ENCODE measurements around the gene RBM6.

RBM6 gene

DNA sequence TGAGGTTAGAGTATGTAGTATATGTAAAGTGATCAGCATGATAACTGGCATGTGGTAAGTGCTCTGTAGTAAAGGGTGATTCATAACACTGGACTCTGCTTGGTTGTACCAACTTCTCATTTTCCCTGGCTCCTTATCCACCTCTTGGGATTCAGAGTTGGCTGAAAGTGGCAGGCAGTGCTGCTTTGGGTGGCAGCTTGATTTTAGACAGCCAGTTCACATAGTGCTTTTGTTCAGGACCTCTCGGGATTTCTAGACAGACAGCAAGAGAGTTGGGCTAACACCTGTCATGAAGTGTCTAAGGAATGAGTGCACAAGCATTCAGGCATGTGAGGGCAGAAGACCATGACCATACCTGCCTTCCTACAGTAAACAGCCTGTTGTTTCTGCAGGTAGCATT, 69.0 kb downstream of the RBM6 start:
- Histone ChIP-seq H3K4me3 (ENCODE audit: low read length) (no peak overlapping the region), H2AFZ (ENCODE audit: low read length) (no peak overlapping the region), H3K4me1 (ENCODE audit: low read length) (no peaks in the 10 kb centered on the region), H3K9ac (ENCODE audit: low read length) (no peak overlapping the region), H3K27me3 (replicated peaks; ENCODE audit: insufficient read depth, low read length) (no peaks in the 10 kb centered on the region), H3K9me3 (replicated peaks; ENCODE audit: insufficient read depth, low read length) (no peaks in the 10 kb centered on the region), H3K27ac (ENCODE audit: low read length) (no peak overlapping the region), H3K79me2 (ENCODE audit: low read length) (0 out of 2 replicates have a peak, but pooled peaks cover under 1% of the 10 kb centered on the region), H3K36me3 (replicated peaks; ENCODE audit: insufficient read depth, low read length) (0 out of 2 replicates have a peak, but pooled peaks cover 3% of the 10 kb centered on the region), H4K20me1 (ENCODE audit: insufficient read depth, low read length) (no peaks in the 10 kb centered on the region), H3K4me2 (ENCODE audit: low read depth, low read length) (no peak overlapping the region), H3F3A (ENCODE audit: insufficient read depth, low read length) (no peaks in the 10 kb centered on the region; the same call in 1 of the 2 replicates), H3K9me2 (replicated peaks; ENCODE audit: insufficient read depth, low read length) (no peaks in the 10 kb centered on the region)
- TF ChIP-seq EZH2phosphoT487 (IDR thresholded peaks at IDR 0.05; ENCODE audit: low read length) (no peak), EZH2 (optimal IDR thresholded peaks at IDR 0.05; ENCODE audit: low read depth, low read length) (no peak)
- TF ChIP-seq, protein P1, sequence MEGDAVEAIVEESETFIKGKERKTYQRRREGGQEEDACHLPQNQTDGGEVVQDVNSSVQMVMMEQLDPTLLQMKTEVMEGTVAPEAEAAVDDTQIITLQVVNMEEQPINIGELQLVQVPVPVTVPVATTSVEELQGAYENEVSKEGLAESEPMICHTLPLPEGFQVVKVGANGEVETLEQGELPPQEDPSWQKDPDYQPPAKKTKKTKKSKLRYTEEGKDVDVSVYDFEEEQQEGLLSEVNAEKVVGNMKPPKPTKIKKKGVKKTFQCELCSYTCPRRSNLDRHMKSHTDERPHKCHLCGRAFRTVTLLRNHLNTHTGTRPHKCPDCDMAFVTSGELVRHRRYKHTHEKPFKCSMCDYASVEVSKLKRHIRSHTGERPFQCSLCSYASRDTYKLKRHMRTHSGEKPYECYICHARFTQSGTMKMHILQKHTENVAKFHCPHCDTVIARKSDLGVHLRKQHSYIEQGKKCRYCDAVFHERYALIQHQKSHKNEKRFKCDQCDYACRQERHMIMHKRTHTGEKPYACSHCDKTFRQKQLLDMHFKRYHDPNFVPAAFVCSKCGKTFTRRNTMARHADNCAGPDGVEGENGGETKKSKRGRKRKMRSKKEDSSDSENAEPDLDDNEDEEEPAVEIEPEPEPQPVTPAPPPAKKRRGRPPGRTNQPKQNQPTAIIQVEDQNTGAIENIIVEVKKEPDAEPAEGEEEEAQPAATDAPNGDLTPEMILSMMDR (IDR thresholded peaks at IDR 0.05; ENCODE audit: low read length), result no peak
- no peak for DNase-seq

DNA sequence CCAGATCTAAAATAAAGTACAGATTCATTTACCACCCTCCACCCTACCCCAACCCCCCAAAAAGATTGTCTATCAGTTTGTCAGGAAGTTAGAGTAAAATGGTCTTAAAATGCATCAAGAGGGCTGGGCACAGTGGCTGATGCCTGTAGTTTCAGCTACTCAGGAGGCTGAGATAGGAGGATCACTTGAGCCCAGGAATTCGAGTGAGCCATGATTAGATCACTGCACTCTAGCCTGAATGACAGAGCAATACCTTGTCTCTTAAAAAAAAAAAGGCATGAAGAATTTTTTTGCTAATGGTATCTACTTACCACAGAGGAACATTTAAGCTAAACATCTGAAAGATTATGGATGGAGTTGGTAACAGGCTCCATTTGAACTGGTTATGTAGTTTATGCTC, 71.0 kb downstream of the RBM6 start:
- Histone ChIP-seq H3K36me3 (replicated peaks; ENCODE audit: insufficient read depth, low read length) (0 out of 2 replicates have a peak, but pooled peaks cover 3% of the 10 kb centered on the region), H3K27ac (ENCODE audit: low read length) (no peak overlapping the region), H4K20me1 (ENCODE audit: insufficient read depth, low read length) (no peaks in the 10 kb centered on the region), H2AFZ (ENCODE audit: low read length) (no peak overlapping the region), H3K4me2 (ENCODE audit: low read depth, low read length) (no peak overlapping the region), H3K79me2 (ENCODE audit: low read length) (0 out of 2 replicates have a peak, but pooled peaks cover under 1% of the 10 kb centered on the region), H3K9ac (ENCODE audit: low read length) (no peak overlapping the region), H3K4me3 (ENCODE audit: low read length) (no peak overlapping the region), H3K9me2 (replicated peaks; ENCODE audit: insufficient read depth, low read length) (no peaks in the 10 kb centered on the region), H3K4me1 (ENCODE audit: low read length) (no peaks in the 10 kb centered on the region), H3F3A (ENCODE audit: insufficient read depth, low read length) (no peaks in the 10 kb centered on the region; the same call in 1 of the 2 replicates), H3K27me3 (replicated peaks; ENCODE audit: insufficient read depth, low read length) (no peaks in the 10 kb centered on the region), H3K9me3 (replicated peaks; ENCODE audit: insufficient read depth, low read length) (no peaks in the 10 kb centered on the region)
- DNase-seq, result no peak
- TF ChIP-seq EZH2 (optimal IDR thresholded peaks at IDR 0.05; ENCODE audit: low read depth, low read length) (no peak), EZH2phosphoT487 (IDR thresholded peaks at IDR 0.05; ENCODE audit: low read length) (no peak)
- TF ChIP-seq, protein P1 (IDR thresholded peaks at IDR 0.05; ENCODE audit: low read length), result no peak

DNA sequence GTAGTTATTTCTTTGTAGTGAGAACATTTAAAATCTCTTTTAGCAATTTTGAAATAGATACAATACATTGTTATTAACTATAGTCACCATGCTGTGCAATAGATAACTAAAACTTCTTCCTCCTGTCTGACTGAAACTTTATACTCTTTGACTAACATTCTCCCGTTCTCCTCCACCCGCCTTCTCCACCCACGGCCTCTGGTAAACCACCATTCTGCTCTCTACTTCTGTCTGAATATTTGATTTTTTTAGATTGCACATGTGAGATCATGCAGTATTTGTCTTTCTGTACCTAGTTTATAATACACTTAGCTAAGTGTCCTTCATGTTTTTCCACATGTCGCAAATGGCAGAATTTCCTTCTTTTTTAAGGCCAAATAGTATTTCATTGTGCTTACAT, 76.0 kb downstream of the RBM6 start:
- H3K27ac ChIP-seq (ENCODE audit: low read length), result no peak overlapping the region
- H3K4me3 ChIP-seq (ENCODE audit: low read length), result no peak overlapping the region
- no peaks in the 10 kb centered on the region for H3K36me3 ChIP-seq (replicated peaks; ENCODE audit: insufficient read depth, low read length)
- H3K9me2 ChIP-seq (replicated peaks; ENCODE audit: insufficient read depth, low read length), result no peaks in the 10 kb centered on the region
- no peak for TF ChIP-seq EZH2 (optimal IDR thresholded peaks at IDR 0.05; ENCODE audit: low read depth, low read length)
- TF ChIP-seq EZH2phosphoT487 (IDR thresholded peaks at IDR 0.05; ENCODE audit: low read length), result no peak
- TF ChIP-seq, protein P1 (IDR thresholded peaks at IDR 0.05; ENCODE audit: low read length), result no peak
- H3K27me3 ChIP-seq (replicated peaks; ENCODE audit: insufficient read depth, low read length), result no peaks in the 10 kb centered on the region
- no peak overlapping the region for H3K9ac ChIP-seq (ENCODE audit: low read length)
- peaks cover 4% of the 10 kb centered on the region; the same call in 1 of the 2 replicates for H3K79me2 ChIP-seq (ENCODE audit: low read length)
- 0 out of 2 replicates have a peak, but pooled peaks cover 4% of the 10 kb centered on the region for H4K20me1 ChIP-seq (ENCODE audit: insufficient read depth, low read length)
- no peaks in the 10 kb centered on the region for H3K9me3 ChIP-seq (replicated peaks; ENCODE audit: insufficient read depth, low read length)
- no peak overlapping the region for H2AFZ ChIP-seq (ENCODE audit: low read length)
- H3K4me2 ChIP-seq (ENCODE audit: low read depth, low read length), result no peak overlapping the region
- H3F3A ChIP-seq (ENCODE audit: insufficient read depth, low read length), result no peaks in the 10 kb centered on the region
- no peaks in the 10 kb centered on the region for H3K4me1 ChIP-seq (ENCODE audit: low read length)
- no peak for DNase-seq
